ENCODE data around the gene MFGE8. TPM values are rescaled to one million over a fixed set of nuclear protein-coding genes. Genes with fewer than 3 reads are reported as not detected.
A peak's percentile ranks its signal among the peaks of the same experiment; 100 is the strongest.

The MFGE8 gene
- total and polyA plus RNA-seq, 9 of the 15 experiments (the other 6 are each of a cell fraction or from before 2014, with no cell fraction given) = 2.3 to 142 (median 62.3) TPM

GRCh38 chr15:88913017-88913849, at the start of gene MFGE8 (continued):
- no peak for TF ChIP-seq ZNF324 (CRISPR knock-in tag; IDR thresholded peaks at IDR 0.05)
- no peak for TF ChIP-seq RFX1 (IDR thresholded peaks at IDR 0.05)
- no peak for TF ChIP-seq CREB3 (tag; conservative IDR thresholded peaks at IDR 0.05; ENCODE audit: low read depth)
- TF ChIP-seq PRDM10 (IDR thresholded peaks at IDR 0.05; ENCODE audit: partially characterized antibody) = peak; percentile 58
- no peak for TF ChIP-seq HDAC8 (tag; IDR thresholded peaks at IDR 0.05)
- TF ChIP-seq ETV5 (CRISPR knock-in tag; IDR thresholded peaks at IDR 0.05; ENCODE audit: low read depth) = 0 out of 2 replicates have a peak, but pooled peaks have one; percentile 36
- TF ChIP-seq ZBTB7A (IDR thresholded peaks at IDR 0.05; ENCODE audit: borderline replicate concordance, control insufficient read depth, low read depth, low read length) = peak; percentile 83
- TF ChIP-seq SMARCC2 (IDR thresholded peaks at IDR 0.05; ENCODE audit: low read depth) = no peak
- TF ChIP-seq ZNF778 (CRISPR knock-in tag; IDR thresholded peaks at IDR 0.05) = no peak
- no peak for TF ChIP-seq ZBTB8A (IDR thresholded peaks at IDR 0.05; ENCODE audit: partially characterized antibody)
- no peak for TF ChIP-seq CEBPG (CRISPR knock-in tag; IDR thresholded peaks at IDR 0.05)
- TF ChIP-seq CEBPG (tag; conservative IDR thresholded peaks at IDR 0.05 in 1 of 2, IDR thresholded peaks at IDR 0.05 in 1 of 2) = no peak
- peak; percentile 99 for TF ChIP-seq POLR2G (IDR thresholded peaks at IDR 0.05; ENCODE audit: low read depth, low read length)
- no peak for TF ChIP-seq RFX5 (IDR thresholded peaks at IDR 0.05; ENCODE audit: low read depth, low read length)
- no peak for TF ChIP-seq ELK3 (CRISPR knock-in tag; IDR thresholded peaks at IDR 0.05)
- TF ChIP-seq IRF1 (CRISPR knock-in tag; IDR thresholded peaks at IDR 0.05; ENCODE audit: borderline replicate concordance) = no peak
- TF ChIP-seq RBM15 (IDR thresholded peaks at IDR 0.05; ENCODE audit: insufficient read depth, low read length) = no peak
- TF ChIP-seq BACH1 (tag; IDR thresholded peaks at IDR 0.05) = no peak
- no peak for TF ChIP-seq PREB (CRISPR knock-in tag; IDR thresholded peaks at IDR 0.05)

All from K562 (cell line).